Peyer's patch (tissue), 4 donors: Measurements from ENCODE around the gene SCFD1.

Source experiments
- POLR2A ChIP-seq, 2 donors: fragments of 450-650 bp; IDR thresholded peaks; one replicate each; pipeline ENCODE4 v1.5.1; 2017; ENCODE audit warnings: antibody characterized with exemption in 2 of 2, mild to moderate bottlenecking in 2 of 2, moderate library complexity in 2 of 2
- TF ChIP-seq, protein P1 (sequence below), 6 experiments: fragments of 450-650 bp in 4 of 6; fragments of 200-600 bp in 2 of 6; sonication (generic) in 1 of 6; IDR thresholded peaks; one replicate each; pipeline ENCODE4 v1.5.1; 2017 to 2019; ENCODE audit warnings: antibody characterized with exemption in 6 of 6, mild to moderate bottlenecking in 3 of 6, moderate library complexity in 1 of 6

DNA sequence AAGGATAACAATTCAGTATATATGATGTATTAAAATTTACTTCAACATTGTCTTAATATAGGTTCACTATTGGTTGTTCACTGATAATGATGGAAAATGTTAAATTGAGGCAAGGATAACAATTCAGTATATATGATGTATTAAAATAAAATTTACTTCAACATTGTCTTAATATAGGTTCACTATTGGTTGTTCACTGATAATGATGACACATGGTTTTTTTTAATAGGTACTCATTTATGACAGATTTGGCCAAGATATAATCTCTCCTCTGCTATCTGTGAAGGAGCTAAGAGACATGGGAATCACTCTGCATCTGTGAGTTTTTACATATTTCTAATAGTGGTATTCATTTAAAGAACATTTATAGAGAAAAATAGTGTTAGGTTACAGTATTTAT is 8.1 kb downstream of the SCFD1 start:
- no peak for TF ChIP-seq POLR2A (IDR thresholded peaks at IDR 0.05)
- TF ChIP-seq, protein P1, sequence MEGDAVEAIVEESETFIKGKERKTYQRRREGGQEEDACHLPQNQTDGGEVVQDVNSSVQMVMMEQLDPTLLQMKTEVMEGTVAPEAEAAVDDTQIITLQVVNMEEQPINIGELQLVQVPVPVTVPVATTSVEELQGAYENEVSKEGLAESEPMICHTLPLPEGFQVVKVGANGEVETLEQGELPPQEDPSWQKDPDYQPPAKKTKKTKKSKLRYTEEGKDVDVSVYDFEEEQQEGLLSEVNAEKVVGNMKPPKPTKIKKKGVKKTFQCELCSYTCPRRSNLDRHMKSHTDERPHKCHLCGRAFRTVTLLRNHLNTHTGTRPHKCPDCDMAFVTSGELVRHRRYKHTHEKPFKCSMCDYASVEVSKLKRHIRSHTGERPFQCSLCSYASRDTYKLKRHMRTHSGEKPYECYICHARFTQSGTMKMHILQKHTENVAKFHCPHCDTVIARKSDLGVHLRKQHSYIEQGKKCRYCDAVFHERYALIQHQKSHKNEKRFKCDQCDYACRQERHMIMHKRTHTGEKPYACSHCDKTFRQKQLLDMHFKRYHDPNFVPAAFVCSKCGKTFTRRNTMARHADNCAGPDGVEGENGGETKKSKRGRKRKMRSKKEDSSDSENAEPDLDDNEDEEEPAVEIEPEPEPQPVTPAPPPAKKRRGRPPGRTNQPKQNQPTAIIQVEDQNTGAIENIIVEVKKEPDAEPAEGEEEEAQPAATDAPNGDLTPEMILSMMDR (IDR thresholded peaks at IDR 0.05), result no peak
